ENCODE measurements around the gene SLC5A6. TPM values are rescaled to one million over a fixed set of nuclear protein-coding genes. Genes with fewer than 3 reads are reported as not detected.

Gene SLC5A6
- total RNA-seq, 1 donor from 2014 or later: 66.7 TPM

DNA sequence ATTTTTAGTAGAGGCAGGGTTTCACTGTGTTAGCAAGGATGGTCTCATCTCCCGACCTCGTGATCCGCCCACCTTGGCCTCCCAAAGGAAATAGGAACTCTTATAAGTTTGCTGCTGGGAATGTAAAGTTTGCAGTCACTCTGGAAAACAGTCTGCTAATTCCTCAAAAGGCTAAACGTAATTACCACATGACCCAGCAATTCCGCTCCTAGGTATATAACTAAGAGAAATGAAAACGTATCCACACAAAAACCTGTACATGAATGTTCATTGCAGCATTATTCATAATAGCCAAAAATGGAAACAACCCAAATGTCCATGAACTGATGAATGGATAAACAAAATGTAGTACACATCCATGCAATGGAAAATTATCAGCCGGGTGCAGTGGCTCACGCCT, 22.1 kb downstream of the SLC5A6 start:
- DNase-seq (ENCODE audit: low spot score, unreplicated experiment): no peak
- Mint-ChIP-seq H3K4me3 (ENCODE audit: low read depth) (no peak overlapping the region), H3K36me3 (ENCODE audit: insufficient read depth) (no peaks in the 10 kb centered on the region), H3K27me3 (no peaks in the 10 kb centered on the region), H3K27ac (no peak overlapping the region), H3K9me3 (ENCODE audit: low read depth) (no peaks in the 10 kb centered on the region), H3K4me1 (ENCODE audit: low read depth) (peaks cover 3% of the 10 kb centered on the region)
- TF ChIP-seq, protein P1, sequence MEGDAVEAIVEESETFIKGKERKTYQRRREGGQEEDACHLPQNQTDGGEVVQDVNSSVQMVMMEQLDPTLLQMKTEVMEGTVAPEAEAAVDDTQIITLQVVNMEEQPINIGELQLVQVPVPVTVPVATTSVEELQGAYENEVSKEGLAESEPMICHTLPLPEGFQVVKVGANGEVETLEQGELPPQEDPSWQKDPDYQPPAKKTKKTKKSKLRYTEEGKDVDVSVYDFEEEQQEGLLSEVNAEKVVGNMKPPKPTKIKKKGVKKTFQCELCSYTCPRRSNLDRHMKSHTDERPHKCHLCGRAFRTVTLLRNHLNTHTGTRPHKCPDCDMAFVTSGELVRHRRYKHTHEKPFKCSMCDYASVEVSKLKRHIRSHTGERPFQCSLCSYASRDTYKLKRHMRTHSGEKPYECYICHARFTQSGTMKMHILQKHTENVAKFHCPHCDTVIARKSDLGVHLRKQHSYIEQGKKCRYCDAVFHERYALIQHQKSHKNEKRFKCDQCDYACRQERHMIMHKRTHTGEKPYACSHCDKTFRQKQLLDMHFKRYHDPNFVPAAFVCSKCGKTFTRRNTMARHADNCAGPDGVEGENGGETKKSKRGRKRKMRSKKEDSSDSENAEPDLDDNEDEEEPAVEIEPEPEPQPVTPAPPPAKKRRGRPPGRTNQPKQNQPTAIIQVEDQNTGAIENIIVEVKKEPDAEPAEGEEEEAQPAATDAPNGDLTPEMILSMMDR (IDR thresholded peaks at IDR 0.05; ENCODE audit: unreplicated experiment): no peak

DNA sequence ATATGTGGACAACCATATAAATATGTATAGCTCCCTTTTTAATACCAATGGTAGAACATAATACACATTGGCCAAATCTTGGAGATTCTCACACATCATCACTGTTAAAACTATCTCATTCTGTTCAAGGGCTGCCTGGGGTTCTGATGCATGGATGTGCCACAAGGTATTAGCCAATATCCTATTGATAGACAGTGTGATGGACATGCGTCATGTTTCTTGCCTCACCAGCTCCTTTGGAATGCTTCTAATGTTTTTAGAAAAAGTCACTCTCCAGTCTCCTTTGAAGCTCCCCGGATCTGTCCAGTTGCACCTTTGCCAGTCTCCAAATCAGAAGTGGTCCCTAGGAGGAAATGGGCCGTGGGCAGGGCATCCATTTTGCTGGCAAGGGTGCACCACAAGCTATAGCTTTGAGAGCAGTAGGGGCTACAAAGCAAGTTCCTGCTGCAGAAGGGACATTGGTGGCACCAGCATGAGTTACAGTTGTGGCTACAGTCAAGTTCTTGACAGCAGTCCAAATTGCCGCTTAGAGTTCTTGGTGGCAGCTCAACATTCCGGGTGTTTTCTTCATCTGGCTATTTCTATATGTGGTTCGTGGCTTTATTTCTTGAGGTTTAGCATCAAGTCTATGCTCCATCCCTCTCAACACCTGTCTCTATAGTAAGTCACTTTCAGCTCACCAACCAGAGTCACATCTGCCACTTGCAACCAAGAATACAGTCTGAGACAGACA, 25.3 kb downstream of the SLC5A6 start:
- Mint-ChIP-seq H3K9me3 (ENCODE audit: low read depth) (no peaks in the 10 kb centered on the region), H3K36me3 (ENCODE audit: insufficient read depth) (no peaks in the 10 kb centered on the region), H3K27ac (no peak overlapping the region), H3K4me3 (ENCODE audit: low read depth) (no peak overlapping the region), H3K4me1 (ENCODE audit: low read depth) (no peaks in the 10 kb centered on the region), H3K27me3 (no peaks in the 10 kb centered on the region)
- DNase-seq (ENCODE audit: low spot score, unreplicated experiment): no peak
- TF ChIP-seq, protein P1 (IDR thresholded peaks at IDR 0.05; ENCODE audit: unreplicated experiment): no peak

- TF ChIP-seq, protein P1 (IDR thresholded peaks at IDR 0.05; ENCODE audit: unreplicated experiment): no peak
- Mint-ChIP-seq H3K27ac (no peak overlapping the region), H3K27me3 (no peaks in the 10 kb centered on the region)
Measured at GRCh38 chr2:27185331-27186026, 26.6 kb downstream of the SLC5A6 start.

DNA sequence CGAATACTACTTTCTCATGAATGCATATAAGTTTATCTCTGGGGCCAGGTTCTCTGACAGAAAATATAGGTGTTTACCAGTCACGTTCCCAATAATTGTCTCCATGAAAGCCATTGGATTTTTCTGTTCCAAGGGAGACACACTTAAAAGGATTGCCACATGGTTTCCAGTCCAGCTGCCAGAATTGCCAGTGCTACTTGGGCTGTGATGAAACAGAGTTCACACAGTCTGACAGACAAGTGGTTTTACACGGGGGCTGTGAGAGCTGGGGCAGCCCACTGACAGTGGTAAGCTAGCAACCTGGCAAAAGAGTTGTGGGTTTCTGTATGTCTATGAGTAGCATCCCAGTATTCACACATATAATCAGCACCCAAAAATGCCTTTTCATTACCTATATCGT, 28.0 kb downstream of the SLC5A6 start:
- no peak for DNase-seq (ENCODE audit: low spot score, unreplicated experiment)
- Mint-ChIP-seq H3K4me3 (ENCODE audit: low read depth) (no peak overlapping the region), H3K36me3 (ENCODE audit: insufficient read depth) (no peaks in the 10 kb centered on the region), H3K27me3 (no peaks in the 10 kb centered on the region), H3K9me3 (ENCODE audit: low read depth) (no peaks in the 10 kb centered on the region), H3K27ac (no peak overlapping the region), H3K4me1 (ENCODE audit: low read depth) (no peaks in the 10 kb centered on the region)
- TF ChIP-seq, protein P1 (IDR thresholded peaks at IDR 0.05; ENCODE audit: unreplicated experiment): no peak

More at GRCh38 chr2:27185331-27186026, 26.6 kb downstream of the SLC5A6 start:
- DNase-seq (ENCODE audit: low spot score, unreplicated experiment): no peak
- no peaks in the 10 kb centered on the region for H3K9me3 Mint-ChIP-seq (ENCODE audit: low read depth)
- no peaks in the 10 kb centered on the region for H3K4me1 Mint-ChIP-seq (ENCODE audit: low read depth)
- H3K36me3 Mint-ChIP-seq (ENCODE audit: insufficient read depth): no peaks in the 10 kb centered on the region
- no peak overlapping the region for H3K4me3 Mint-ChIP-seq (ENCODE audit: low read depth)

DNA sequence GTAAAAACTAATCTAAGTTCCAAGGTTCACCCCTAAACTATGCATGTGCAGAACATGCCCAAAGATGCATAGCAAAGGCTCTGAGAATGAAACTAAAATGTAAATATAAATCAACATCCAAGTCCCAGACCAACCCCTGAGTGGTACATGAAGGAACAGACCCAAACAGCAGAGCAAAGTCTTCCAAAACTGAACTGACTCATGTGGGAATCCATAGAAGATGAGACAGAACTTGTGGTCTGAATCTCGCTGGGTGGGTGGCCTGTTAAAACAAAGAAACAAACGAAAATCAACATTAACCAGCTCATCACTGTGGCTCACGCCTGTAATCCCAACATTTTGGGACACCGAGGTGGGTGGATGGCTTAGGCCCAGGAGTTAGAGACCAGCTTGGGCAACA, 29.7 kb downstream of the SLC5A6 start:
- H3K27me3 Mint-ChIP-seq: no peaks in the 10 kb centered on the region
- TF ChIP-seq, protein P1 (IDR thresholded peaks at IDR 0.05; ENCODE audit: unreplicated experiment): no peak
- no peak overlapping the region for H3K4me3 Mint-ChIP-seq (ENCODE audit: low read depth)
- H3K27ac Mint-ChIP-seq: no peak overlapping the region
- H3K9me3 Mint-ChIP-seq (ENCODE audit: low read depth): no peaks in the 10 kb centered on the region
- no peaks in the 10 kb centered on the region for H3K4me1 Mint-ChIP-seq (ENCODE audit: low read depth)
- H3K36me3 Mint-ChIP-seq (ENCODE audit: insufficient read depth): no peaks in the 10 kb centered on the region
- no peak for DNase-seq (ENCODE audit: low spot score, unreplicated experiment)
